ENCODE data around the gene KMT2B.

KMT2B gene

GRCh38 chr19:35742121-35742724 lies 24.4 kb downstream of the KMT2B start, which contains the start of gene IGFLR1:
Gene IGFLR1, minus strand, starts transcription at chr19:35742452. Its CDS starts 1,272 bp downstream, at chr19:35741180.
- no peak for DNase-seq

- DNase-seq: no peak
These were observed 26.0 kb downstream of the KMT2B start for GRCh38 chr19:35743640-35744429.

DNA sequence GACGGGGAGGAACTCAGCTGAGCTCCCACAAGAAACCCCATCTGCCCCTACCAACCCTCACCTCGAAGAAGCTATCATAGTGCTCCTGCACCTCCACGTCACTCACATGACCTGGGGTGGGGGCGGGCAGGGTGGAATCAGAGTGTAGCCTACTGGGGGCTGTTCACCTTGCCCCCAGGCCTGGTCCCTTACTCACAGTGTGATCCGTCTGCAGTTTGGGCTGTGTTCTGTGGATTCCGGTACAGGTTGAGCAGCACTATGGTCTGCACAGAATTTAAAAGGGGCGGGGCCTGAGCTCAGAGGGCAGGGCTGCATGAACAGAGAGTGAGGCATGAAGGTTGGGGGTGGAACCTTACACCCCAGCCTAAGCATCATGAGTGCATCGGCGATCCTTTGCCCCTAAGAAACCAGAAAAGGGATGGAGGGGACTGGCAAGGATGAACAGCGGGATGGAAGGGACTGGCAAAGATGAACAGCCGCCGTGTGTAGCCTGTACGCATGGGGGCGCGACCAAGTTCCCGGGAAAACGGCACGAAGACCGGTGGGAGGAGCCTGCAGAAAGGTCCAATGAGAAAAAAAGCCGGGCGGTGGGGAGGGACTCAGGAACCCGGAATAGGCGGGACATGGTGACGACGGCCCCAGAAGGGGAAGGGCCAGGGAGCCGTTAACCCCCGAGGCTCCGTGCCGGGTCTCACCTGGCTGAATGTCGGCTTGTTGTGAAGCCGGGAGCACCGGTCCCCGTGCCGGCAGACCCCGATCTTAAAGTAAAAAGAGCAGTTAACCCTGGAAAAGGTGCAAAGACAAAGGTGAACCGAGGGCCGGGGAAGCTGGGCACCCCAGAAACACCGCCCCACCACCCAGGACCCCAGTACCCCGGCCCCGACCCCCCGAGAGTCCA lies 26.9 kb downstream of the KMT2B start:
- DNase-seq: peak; percentile 72 to 91

DNA sequence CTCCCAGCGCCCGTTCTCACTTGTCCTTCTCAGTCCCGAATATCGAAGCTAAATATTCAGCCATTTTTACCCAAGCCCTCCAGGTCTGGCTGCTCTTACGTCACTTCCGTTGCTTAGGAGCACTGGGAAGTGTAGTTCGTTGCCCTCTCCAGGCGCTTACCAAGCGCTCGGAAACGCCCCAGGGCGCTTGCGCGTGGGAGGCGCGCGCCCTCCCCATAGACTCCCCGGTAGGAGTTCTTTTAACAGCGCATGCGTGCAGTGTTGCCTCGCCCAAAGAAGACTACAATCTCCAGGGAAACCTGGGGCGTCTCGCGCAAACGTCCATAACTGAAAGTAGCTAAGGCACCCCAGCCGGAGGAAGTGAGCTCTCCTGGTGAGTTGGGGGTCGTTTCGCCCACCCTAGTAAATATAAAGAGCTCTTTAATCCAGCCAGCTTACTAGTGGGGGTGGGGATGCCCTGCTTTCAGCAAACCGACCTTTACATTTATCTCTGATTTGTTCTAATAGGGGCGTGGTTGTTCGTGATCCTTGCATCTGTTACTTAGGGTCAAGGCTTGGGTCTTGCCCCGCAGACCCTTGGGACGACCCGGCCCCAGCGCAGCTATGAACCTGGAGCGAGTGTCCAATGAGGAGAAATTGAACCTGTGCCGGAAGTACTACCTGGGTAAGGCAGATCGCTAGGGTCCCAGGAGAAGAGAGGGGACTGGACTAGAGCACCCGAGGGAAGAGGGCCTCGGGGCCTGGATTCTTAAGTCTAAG lies 27.7 kb downstream of the KMT2B start, which contains the start of the genes PSENEN and U2AF1L4:
TSS of gene PSENEN (plus strand) at position 324 of the 759 bp plus-strand sequence. CDS start at position 604, 280 bp downstream.
TSS of gene U2AF1L4 (minus strand) at position 91 of the 759 bp plus-strand sequence. CDS start at position 64, 27 bp downstream.
- DNase-seq: peak; percentile 94 to 96

DNA sequence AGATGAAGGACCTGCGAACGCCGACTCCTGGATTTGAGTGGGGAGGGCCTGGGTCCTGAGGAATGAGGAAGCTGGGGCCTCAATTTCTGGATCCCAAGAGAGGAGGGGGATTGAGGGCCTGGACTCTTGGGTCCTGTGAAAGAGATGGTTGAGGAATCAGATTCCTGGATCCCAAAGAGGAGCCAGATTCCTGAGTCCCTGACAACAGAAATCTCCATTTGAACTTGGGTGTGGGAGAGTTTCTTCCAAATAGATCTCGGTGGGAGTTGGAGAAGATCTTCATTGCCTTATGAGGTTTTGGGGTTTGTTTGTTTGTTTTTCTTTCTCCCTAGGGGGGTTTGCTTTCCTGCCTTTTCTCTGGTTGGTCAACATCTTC lies 28.3 kb downstream of the KMT2B start:
- no peak for DNase-seq

- no peak for DNase-seq
These were observed 28.7 kb downstream of the KMT2B start for GRCh38 chr19:35746531-35746930.

- peak; percentile 95 to 96 for DNase-seq
These were observed 30.6 kb downstream of the KMT2B start, which contains the start of gene LIN37 for GRCh38 chr19:35748106-35749020. Gene LIN37, plus strand, starts transcription at chr19:35748576. Its CDS starts 149 bp downstream, at chr19:35748725.

DNA sequence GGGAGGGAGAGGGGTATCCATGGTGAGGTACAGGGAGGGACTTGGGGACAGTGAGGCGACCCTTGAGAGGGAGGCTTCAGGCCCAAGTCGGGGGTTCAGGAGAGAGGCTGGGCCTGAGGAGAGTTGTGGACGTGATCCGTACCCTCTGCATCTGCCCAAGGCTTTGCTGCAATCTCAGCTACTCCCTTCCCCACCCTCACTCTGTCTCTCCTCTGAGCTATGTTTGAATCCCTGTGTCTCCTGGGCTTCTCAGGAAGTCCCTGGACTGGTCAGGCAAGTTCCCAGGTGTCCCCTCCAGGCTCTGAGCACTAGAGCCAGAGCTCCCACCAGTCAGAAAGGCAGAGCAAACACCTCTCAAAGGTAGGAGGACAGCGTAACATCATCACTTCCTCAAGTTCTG lies 32.4 kb downstream of the KMT2B start:
- no peak for DNase-seq

GRCh38 chr19:35751839-35752745 lies 34.3 kb downstream of the KMT2B start:
- DNase-seq: no peak

DNA sequence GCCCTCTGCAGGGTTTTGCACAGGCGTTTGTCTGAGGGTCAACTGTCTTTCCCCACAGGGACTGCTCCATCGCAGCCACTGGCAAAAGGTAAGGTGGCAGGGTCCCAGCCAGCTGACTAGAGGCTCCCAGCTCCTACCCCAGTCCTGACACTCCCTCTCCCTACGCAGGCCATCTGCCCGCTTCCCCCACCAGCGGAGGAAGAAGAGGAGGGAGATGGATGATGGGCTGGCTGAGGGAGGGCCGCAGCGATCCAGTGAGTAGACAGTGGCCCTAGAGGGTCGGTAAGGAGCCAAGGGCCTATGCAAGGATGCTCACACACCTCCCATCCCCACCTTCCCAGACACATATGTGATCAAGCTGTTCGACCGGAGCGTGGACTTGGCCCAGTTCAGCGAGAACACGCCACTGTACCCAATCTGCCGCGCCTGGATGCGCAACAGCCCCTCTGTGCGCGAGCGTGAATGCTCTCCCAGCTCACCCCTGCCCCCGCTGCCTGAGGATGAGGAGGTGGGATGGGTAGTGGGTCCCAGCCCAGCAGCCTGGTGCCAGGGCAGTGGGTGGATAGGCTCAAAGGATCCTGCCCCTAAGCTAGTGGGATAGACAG lies 35.0 kb downstream of the KMT2B start:
- DNase-seq: no peak

DNA sequence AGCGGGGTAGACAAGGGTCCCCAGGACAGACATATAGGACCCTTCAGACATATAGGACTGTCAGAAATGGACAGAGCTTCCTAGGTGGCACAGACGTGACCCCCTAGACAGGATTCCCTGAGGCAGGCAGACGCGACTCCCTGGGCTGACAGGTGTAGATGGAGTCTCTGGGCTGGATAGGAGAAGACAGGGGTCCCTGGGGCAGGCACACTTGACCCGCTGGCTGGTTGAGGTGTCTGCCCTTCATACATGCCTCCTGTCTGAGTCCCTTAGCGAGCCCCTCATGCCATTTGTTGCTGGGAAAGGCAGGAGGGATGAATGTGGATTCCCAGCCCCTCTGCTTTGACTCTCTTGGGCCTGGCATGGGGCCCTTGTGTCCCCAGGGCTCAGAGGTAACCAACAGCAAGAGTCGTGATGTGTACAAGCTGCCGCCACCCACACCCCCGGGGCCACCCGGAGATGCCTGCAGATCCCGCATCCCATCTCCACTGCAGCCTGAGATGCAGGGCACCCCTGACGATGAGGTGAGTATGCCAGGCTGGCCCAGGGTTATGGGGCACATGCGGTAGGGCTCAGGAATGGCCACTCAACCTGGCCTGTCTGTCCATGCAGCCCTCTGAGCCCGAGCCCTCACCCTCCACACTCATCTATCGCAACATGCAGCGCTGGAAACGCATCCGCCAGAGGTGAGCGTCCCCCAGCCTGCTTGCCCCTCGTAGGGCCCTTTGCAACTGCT lies 36.0 kb downstream of the KMT2B start:
- DNase-seq: no peak

DNA sequence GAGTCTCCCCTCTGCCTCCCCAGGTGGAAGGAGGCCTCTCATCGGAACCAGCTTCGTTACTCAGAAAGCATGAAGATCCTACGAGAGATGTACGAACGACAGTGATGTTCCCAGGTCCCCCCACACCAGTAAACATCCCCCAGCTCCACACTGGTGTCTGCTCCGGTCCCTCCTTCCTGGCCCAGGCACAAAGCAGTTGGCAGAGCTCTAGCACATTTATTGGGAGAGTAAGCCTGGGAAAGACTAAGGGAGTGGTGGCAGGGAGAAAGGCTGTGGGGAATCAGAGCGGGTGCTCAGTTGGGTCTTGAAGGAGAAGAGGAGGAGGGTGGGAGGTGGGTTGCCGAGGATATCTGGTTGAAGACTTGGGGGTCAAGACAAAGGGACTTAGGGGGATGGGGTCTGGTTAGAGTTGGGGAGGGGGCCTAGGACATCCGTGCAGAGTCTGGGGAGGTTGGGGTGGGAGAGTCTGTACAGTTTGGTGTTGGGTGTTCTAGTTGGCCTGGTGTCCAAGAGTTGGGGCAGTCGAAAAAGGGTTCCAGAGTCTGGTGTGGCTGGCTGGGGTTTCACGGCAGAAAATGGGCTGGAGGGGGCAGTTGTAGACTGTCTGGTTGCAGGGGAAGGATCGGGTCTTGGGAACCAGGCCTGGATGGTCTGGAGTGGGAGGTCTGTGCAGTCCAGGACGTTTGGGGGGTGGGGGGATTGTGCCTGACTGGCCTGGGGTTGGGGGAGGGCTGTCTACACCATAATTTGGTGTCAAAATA lies 36.7 kb downstream of the KMT2B start:
- DNase-seq: no peak

GRCh38 chr19:35755131-35755549 lies 37.3 kb downstream of the KMT2B start:
- DNase-seq: no peak

GRCh38 chr19:35755550-35756376 lies 38.0 kb downstream of the KMT2B start:
- DNase-seq: no peak

- DNase-seq: no peak
These were observed 38.8 kb downstream of the KMT2B start, which contains the start of gene HSPB6 for GRCh38 chr19:35756377-35757230. Gene HSPB6, minus strand, starts transcription at chr19:35757029. Its CDS starts 21 bp downstream, at chr19:35757008.

DNA sequence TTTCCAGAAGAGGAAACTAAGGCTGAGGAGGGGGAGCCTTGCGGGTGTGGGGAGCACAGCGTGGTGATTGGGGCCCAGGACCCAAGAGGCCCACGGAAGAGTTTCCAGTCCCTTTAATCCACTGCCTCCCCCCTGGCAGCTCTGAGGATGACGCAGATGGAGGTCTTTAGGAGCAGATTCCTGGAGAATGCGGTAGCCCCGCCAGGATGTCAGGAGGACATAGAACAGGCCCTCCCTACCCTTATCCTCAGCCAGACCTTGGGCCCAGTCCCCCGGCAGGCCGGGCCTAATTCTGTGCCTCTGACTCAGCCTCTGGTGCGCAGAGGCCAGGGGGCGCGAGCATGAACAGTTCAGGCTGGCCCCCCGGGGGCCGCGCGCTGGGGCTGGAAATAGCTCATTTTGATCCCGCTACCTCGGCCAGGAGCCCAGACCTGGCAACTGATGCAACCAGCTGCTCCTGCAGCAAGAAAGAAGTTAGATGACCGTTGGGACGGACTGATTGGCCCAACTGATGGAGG lies 39.5 kb downstream of the KMT2B start:
- DNase-seq: no peak

Measured in SW 1271 (cell line).